ENCODE measurements around the gene KLHL6. TPM values are rescaled to one million over a fixed set of nuclear protein-coding genes. Genes with fewer than 3 reads are reported as not detected.
"Not testable (repeated sequence)": the region's sequence is repeated elsewhere in the genome, so short reads cannot be mapped to it uniquely, and the experiment has no call there.

KLHL6 gene
- polyA plus RNA-seq, 4 donors = 0.22 to 2.0 (median 1.5) TPM

GRCh38 chr3:183475764-183476162 is 79.7 kb downstream of the KLHL6 start:
- FAIRE-seq; H3K27ac ChIP-seq (ENCODE audit: low read depth in 1 of 3, low read length in 2 of 3); H3K9me3 ChIP-seq (ENCODE audit: control insufficient read depth in 2 of 2, insufficient read depth in 1 of 2, low read depth in 1 of 2, low read length in 1 of 2); H3K4me1 ChIP-seq (ENCODE audit: control insufficient read depth in 3 of 3, insufficient read depth in 2 of 3, low read depth in 1 of 3, low read length in 2 of 3); H3K36me3 ChIP-seq (ENCODE audit: control insufficient read depth in 3 of 3, insufficient read depth in 2 of 3, low read depth in 1 of 3, low read length in 3 of 3); H3K27me3 ChIP-seq (ENCODE audit: control insufficient read depth in 3 of 3, insufficient read depth in 3 of 3, low read length in 3 of 3); H3K4me3 ChIP-seq (ENCODE audit: low read depth in 1 of 3, low read length in 3 of 3); DNase-seq: not testable (repeated sequence)
- WGBS, 3 donors = 92 to 96% (median 95%) methylated on average over 1 of the region's 1 CpG

- Histone ChIP-seq H3K4me1 (ENCODE audit: control insufficient read depth in 3 of 3, insufficient read depth in 2 of 3, low read depth in 1 of 3, low read length in 2 of 3) (no peaks in the 10 kb centered on the region), H3K36me3 (ENCODE audit: control insufficient read depth in 3 of 3, insufficient read depth in 2 of 3, low read depth in 1 of 3, low read length in 3 of 3) (no peaks in the 10 kb centered on the region), H3K27me3 (ENCODE audit: control insufficient read depth in 3 of 3, insufficient read depth in 3 of 3, low read length in 3 of 3) (no peaks in the 10 kb centered on the region), H3K4me3 (ENCODE audit: low read depth in 1 of 3, low read length in 3 of 3) (no peak overlapping the region), H3K9me3 (ENCODE audit: control insufficient read depth in 2 of 2, insufficient read depth in 1 of 2, low read depth in 1 of 2, low read length in 1 of 2) (no peaks in the 10 kb centered on the region), H3K27ac (ENCODE audit: low read depth in 1 of 3, low read length in 2 of 3) (no peak overlapping the region)
- 41 to 64% (median 47%) methylated on average over 3 of the region's 3 CpGs for WGBS, 3 donors
- no peak for FAIRE-seq
- no peak for DNase-seq
Observed at GRCh38 chr3:183475016-183475763, 80.3 kb downstream of the KLHL6 start.

DNA sequence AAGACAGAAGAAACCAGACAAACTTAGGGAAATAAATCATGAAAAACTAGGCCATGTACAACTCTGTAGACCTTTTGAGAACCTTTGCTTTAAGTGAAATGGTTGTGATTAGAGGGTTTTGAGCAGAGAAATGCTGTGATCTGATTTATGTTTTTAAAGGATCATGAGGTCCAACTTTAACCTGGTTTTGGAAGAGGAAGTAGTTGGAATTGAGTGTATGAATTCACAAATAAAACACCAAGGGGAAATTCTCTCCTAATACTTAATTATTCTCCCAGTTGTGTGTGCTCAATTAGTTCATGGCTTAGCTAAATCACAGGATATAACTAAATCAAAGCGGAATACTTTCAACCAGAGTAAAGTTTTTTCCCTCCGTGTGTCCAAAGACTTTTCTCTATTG is 81.5 kb downstream of the KLHL6 start:
- FAIRE-seq = no peak
- H3K27ac ChIP-seq (ENCODE audit: low read depth in 1 of 3, low read length in 2 of 3) = no peak overlapping the region
- WGBS, 3 donors = 90 to 94% (median 92%) methylated on average over 2 of the region's 2 CpGs
- H3K27me3 ChIP-seq (ENCODE audit: control insufficient read depth in 3 of 3, insufficient read depth in 3 of 3, low read length in 3 of 3) = no peaks in the 10 kb centered on the region
- H3K36me3 ChIP-seq (ENCODE audit: control insufficient read depth in 3 of 3, insufficient read depth in 2 of 3, low read depth in 1 of 3, low read length in 3 of 3) = no peaks in the 10 kb centered on the region
- no peaks in the 10 kb centered on the region for H3K9me3 ChIP-seq (ENCODE audit: control insufficient read depth in 2 of 2, insufficient read depth in 1 of 2, low read depth in 1 of 2, low read length in 1 of 2)
- DNase-seq = no peak
- H3K4me3 ChIP-seq (ENCODE audit: low read depth in 1 of 3, low read length in 3 of 3) = no peak overlapping the region
- peaks cover 0 to 2% (median 0%) of the 10 kb centered on the region in 3 donors for H3K4me1 ChIP-seq (ENCODE audit: control insufficient read depth in 3 of 3, insufficient read depth in 2 of 3, low read depth in 1 of 3, low read length in 2 of 3)

- Histone ChIP-seq H3K27ac (ENCODE audit: low read depth in 1 of 3, low read length in 2 of 3) (no peak overlapping the region), H3K4me1 (ENCODE audit: control insufficient read depth in 3 of 3, insufficient read depth in 2 of 3, low read depth in 1 of 3, low read length in 2 of 3) (peaks cover 0 to 3% (median 0%) of the 10 kb centered on the region in 3 donors), H3K36me3 (ENCODE audit: control insufficient read depth in 3 of 3, insufficient read depth in 2 of 3, low read depth in 1 of 3, low read length in 3 of 3) (no peaks in the 10 kb centered on the region), H3K4me3 (ENCODE audit: low read depth in 1 of 3, low read length in 3 of 3) (no peak overlapping the region), H3K9me3 (ENCODE audit: control insufficient read depth in 2 of 2, insufficient read depth in 1 of 2, low read depth in 1 of 2, low read length in 1 of 2) (no peaks in the 10 kb centered on the region), H3K27me3 (ENCODE audit: control insufficient read depth in 3 of 3, insufficient read depth in 3 of 3, low read length in 3 of 3) (no peaks in the 10 kb centered on the region)
- no peak for FAIRE-seq
- no peak for DNase-seq
- 65 to 78% (median 68%) methylated on average over 6 of the region's 6 CpGs for WGBS, 3 donors
Observed at GRCh38 chr3:183472155-183472554, 83.4 kb downstream of the KLHL6 start.

DNA sequence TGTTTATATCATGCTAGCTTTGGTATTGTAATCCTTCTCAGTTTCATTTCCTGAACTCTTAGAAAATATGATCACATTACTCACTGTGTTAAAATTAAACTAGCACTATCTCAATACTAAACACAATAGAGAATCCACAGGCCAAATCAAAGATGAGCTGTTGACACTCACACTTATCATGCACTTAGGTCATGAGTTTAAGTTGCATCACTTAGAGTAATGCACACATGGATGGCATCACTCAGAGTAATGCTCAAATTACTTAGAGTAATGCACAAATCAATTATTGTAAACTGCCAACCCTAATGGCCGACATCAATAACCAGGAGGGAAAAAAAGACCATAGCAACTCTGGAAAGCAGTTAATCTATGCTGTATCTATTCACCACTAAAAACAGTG is 87.1 kb downstream of the KLHL6 start:
- Histone ChIP-seq H3K36me3 (ENCODE audit: control insufficient read depth in 3 of 3, insufficient read depth in 2 of 3, low read depth in 1 of 3, low read length in 3 of 3) (no peaks in the 10 kb centered on the region), H3K27ac (ENCODE audit: low read depth in 1 of 3, low read length in 2 of 3) (no peak overlapping the region), H3K27me3 (ENCODE audit: control insufficient read depth in 3 of 3, insufficient read depth in 3 of 3, low read length in 3 of 3) (no peaks in the 10 kb centered on the region), H3K4me3 (ENCODE audit: low read depth in 1 of 3, low read length in 3 of 3) (no peak overlapping the region), H3K4me1 (ENCODE audit: control insufficient read depth in 3 of 3, insufficient read depth in 2 of 3, low read depth in 1 of 3, low read length in 2 of 3) (peaks cover 0 to 3% (median 0%) of the 10 kb centered on the region in 3 donors), H3K9me3 (ENCODE audit: control insufficient read depth in 2 of 2, insufficient read depth in 1 of 2, low read depth in 1 of 2, low read length in 1 of 2) (no peaks in the 10 kb centered on the region)
- FAIRE-seq (no peak), DNase-seq (no peak)
- 76 to 89% (median 84%) methylated on average over 1 of the region's 1 CpG for WGBS, 3 donors

DNA sequence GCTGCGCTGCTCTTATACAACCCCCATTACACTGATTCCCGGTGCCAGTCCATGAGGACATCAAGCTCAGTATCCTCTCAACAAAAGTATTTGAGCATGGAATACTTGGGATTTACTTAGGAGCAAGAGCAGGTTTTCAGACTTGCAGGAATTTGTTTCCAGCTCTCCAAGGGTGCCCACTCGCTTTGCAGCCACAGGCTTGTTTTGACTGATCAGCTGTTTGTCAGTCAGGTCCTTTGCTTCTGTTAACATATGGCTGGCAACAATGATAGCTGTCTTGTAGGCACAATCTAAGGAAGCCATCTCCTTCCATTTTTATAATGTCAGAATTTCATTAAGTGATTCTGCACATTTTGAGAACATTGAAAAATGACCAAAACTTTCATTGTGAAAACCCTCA is 88.9 kb downstream of the KLHL6 start:
- H3K4me3 ChIP-seq (ENCODE audit: low read depth in 1 of 3, low read length in 3 of 3) = no peak overlapping the region
- H3K27ac ChIP-seq (ENCODE audit: low read depth in 1 of 3, low read length in 2 of 3) = no peak overlapping the region
- peaks cover 0 to 3% (median 0%) of the 10 kb centered on the region in 3 donors for H3K4me1 ChIP-seq (ENCODE audit: control insufficient read depth in 3 of 3, insufficient read depth in 2 of 3, low read depth in 1 of 3, low read length in 2 of 3)
- whole genome bisulfite sequencing, 3 donors = 85 to 90% (median 88%) methylated on average over 3 of the region's 3 CpGs
- DNase-seq (no peak), FAIRE-seq (no peak)
- H3K36me3 ChIP-seq (ENCODE audit: control insufficient read depth in 3 of 3, insufficient read depth in 2 of 3, low read depth in 1 of 3, low read length in 3 of 3) = no peaks in the 10 kb centered on the region
- no peaks in the 10 kb centered on the region for H3K9me3 ChIP-seq (ENCODE audit: control insufficient read depth in 2 of 2, insufficient read depth in 1 of 2, low read depth in 1 of 2, low read length in 1 of 2)
- no peaks in the 10 kb centered on the region for H3K27me3 ChIP-seq (ENCODE audit: control insufficient read depth in 3 of 3, insufficient read depth in 3 of 3, low read length in 3 of 3)

GRCh38 chr3:183465710-183466109 is 89.8 kb downstream of the KLHL6 start:
- not testable (repeated sequence) for H3K36me3 ChIP-seq (ENCODE audit: control insufficient read depth in 3 of 3, insufficient read depth in 2 of 3, low read depth in 1 of 3, low read length in 3 of 3); H3K4me3 ChIP-seq (ENCODE audit: low read depth in 1 of 3, low read length in 3 of 3); DNase-seq; H3K9me3 ChIP-seq (ENCODE audit: control insufficient read depth in 2 of 2, insufficient read depth in 1 of 2, low read depth in 1 of 2, low read length in 1 of 2); H3K27ac ChIP-seq (ENCODE audit: low read depth in 1 of 3, low read length in 2 of 3); H3K4me1 ChIP-seq (ENCODE audit: control insufficient read depth in 3 of 3, insufficient read depth in 2 of 3, low read depth in 1 of 3, low read length in 2 of 3); H3K27me3 ChIP-seq (ENCODE audit: control insufficient read depth in 3 of 3, insufficient read depth in 3 of 3, low read length in 3 of 3); FAIRE-seq
- 86 to 87% (median 87%) methylated on average over 13 of the region's 13 CpGs for WGBS, 3 donors

- H3K4me3 ChIP-seq (ENCODE audit: low read depth in 1 of 3, low read length in 3 of 3) = no peak overlapping the region
- 20 to 63% (median 26%) methylated on average over 2 of the region's 2 CpGs for WGBS, 3 donors
- H3K36me3 ChIP-seq (ENCODE audit: control insufficient read depth in 3 of 3, insufficient read depth in 2 of 3, low read depth in 1 of 3, low read length in 3 of 3) = no peaks in the 10 kb centered on the region
- H3K9me3 ChIP-seq (ENCODE audit: control insufficient read depth in 2 of 2, insufficient read depth in 1 of 2, low read depth in 1 of 2, low read length in 1 of 2) = no peaks in the 10 kb centered on the region
- no peak for FAIRE-seq
- DNase-seq = peak; percentile 33 to 45
- H3K4me1 ChIP-seq (ENCODE audit: control insufficient read depth in 3 of 3, insufficient read depth in 2 of 3, low read depth in 1 of 3, low read length in 2 of 3) = peaks cover 0 to 3% (median 0%) of the 10 kb centered on the region in 3 donors
- no peaks in the 10 kb centered on the region for H3K27me3 ChIP-seq (ENCODE audit: control insufficient read depth in 3 of 3, insufficient read depth in 3 of 3, low read length in 3 of 3)
- H3K27ac ChIP-seq (ENCODE audit: low read depth in 1 of 3, low read length in 2 of 3) = no peak overlapping the region
Observed at GRCh38 chr3:183464480-183464879, 91.0 kb downstream of the KLHL6 start.

All from small intestine (tissue), 7 donors.